HUES48 (cell line): ENCODE results near the gene C18orf63.

Experiments used
- H3K27ac ChIP-seq: one replicate; pipeline ENCODE4 v1.7.0; 2013; ENCODE audit warnings: low read depth, low read length, inconsistent platforms
- H3K27me3 ChIP-seq: 2 replicates; pipeline ENCODE4 v1.6.1; 2013; ENCODE audit warnings: mild to moderate bottlenecking, low read length; ENCODE audit not compliant: control insufficient read depth, insufficient read depth
- H3K36me3 ChIP-seq: 2 replicates; pipeline ENCODE4 v1.6.1; 2013; ENCODE audit warnings: low read length; ENCODE audit not compliant: control insufficient read depth, insufficient read depth
- H3K4me1 ChIP-seq: 2 replicates; pipeline ENCODE4 v1.6.1; 2013; ENCODE audit warnings: mild to moderate bottlenecking, low read length; ENCODE audit not compliant: control insufficient read depth, insufficient read depth
- H3K4me3 ChIP-seq: 2 replicates; pipeline ENCODE4 v1.5.1; 2013; ENCODE audit warnings: mild to moderate bottlenecking, low read depth, low read length
- H3K9ac ChIP-seq: 2 replicates; pipeline ENCODE4 v1.6.1; 2013; ENCODE audit warnings: mild to moderate bottlenecking, low read depth, low read length, moderate library complexity
- H3K9me3 ChIP-seq: 2 replicates; pipeline ENCODE4 v1.6.1; 2013; ENCODE audit warnings: low read length; ENCODE audit not compliant: control insufficient read depth, insufficient read depth

C18orf63 gene

DNA sequence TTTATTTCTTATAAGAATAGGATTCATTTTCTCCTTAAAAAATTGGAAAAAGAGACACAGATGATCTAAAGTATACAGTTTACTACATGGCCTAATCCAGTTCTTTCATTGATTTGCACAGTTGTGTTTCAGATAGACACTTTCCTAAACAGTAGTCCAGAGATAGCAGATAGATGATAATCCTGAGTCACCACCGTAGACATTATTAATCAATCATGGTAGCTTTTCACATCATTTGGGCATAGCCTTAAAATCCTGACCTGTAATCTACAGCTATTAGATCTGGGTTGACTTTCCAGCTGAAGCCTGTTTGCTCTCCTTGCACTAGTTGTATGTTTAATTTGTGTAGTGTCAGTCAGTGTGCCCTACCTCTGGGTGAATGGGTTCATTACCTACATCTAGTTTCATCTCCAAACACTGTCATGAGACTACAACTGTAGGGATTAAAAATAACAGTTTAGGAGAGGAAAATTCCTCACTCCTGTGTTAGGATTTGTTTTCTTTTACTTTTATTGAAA is 14.1 kb downstream of the C18orf63 start:
- H3K9me3 ChIP-seq = no peaks in the 10 kb centered on the region
- no peak overlapping the region for H3K9ac ChIP-seq
- peaks cover 6% of the 10 kb centered on the region; the same call in 1 of the 2 replicates for H3K4me1 ChIP-seq
- no peak overlapping the region for H3K27ac ChIP-seq
- no peaks in the 10 kb centered on the region for H3K27me3 ChIP-seq
- H3K4me3 ChIP-seq = no peak overlapping the region
- H3K36me3 ChIP-seq = no peaks in the 10 kb centered on the region

DNA sequence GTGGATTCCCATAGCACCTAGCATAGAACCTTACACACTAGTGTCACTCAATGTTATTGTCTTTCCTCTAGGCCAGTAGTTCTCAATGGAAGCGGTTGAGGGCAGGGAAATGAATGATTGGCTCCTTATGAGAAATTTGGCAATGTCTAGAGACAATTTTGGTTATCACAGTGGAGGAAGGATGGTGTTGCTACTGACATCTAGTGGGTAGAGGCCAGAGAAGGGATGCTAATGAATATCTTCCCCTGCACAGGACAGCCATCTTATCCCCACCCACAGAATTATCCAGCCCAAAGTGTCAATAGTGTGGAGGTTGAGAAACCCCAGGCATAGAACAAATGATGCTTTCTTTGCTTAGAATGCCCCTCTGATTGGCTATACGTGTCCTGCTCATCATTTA is 15.8 kb downstream of the C18orf63 start:
- Histone ChIP-seq H3K27me3 (no peaks in the 10 kb centered on the region), H3K27ac (no peak overlapping the region), H3K4me3 (no peak overlapping the region), H3K9ac (no peak overlapping the region), H3K9me3 (no peaks in the 10 kb centered on the region), H3K4me1 (peaks cover 6% of the 10 kb centered on the region; the same call in 1 of the 2 replicates), H3K36me3 (no peaks in the 10 kb centered on the region)

DNA sequence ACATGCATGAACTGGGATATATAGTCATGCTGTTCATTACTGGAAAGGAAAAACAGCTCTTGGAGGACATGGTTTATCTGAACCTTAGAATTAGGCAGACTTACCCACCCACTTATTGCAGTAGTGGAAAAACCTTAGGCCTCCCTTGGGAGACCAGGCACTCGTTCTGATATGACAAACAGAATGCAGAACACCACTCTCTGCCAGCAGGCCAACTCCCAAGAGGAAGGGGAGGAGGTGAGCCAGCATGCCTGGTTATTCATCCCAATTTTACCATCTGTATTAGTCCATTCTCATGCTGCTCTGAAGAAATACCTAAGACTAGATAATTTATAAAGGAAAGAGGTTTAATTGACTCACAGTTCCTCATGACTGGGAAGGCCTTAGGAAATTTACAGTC is 17.5 kb downstream of the C18orf63 start:
- H3K9ac ChIP-seq = no peak overlapping the region
- H3K36me3 ChIP-seq = no peaks in the 10 kb centered on the region
- no peaks in the 10 kb centered on the region for H3K27me3 ChIP-seq
- no peak overlapping the region for H3K4me3 ChIP-seq
- H3K9me3 ChIP-seq = no peaks in the 10 kb centered on the region
- H3K27ac ChIP-seq = no peak overlapping the region
- peaks cover 6% of the 10 kb centered on the region; the same call in 1 of the 2 replicates for H3K4me1 ChIP-seq

DNA sequence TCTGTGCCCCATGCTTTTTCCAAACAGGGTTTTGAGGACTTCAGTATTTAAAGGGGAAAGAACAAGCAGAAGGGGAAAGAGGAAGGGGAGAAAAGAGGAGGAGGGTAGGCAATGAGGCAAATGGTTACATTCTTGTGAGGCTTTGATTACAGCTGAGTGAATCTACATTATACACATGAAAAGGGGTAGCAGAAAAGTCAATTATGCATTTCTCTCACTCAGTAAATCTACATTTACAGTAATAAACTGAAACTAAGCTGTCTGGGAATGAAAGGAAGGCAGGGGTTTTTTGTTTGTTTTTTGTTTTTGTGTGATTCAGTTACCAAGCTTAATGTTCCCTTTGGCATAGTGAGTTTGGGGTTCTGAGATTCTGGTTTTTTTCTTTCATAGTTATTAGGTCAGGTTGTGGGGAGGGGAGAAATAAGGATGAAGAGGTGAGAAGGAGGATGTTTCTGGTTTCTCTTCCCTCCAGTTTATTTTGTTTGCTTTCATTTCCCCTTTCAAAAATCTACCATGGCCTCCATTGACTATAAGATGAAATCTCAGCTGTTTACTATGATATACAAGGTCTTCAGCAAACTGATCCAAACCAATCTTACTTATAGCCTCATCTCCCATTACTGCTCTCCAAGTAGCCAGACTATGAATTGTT is 18.7 kb downstream of the C18orf63 start:
- Histone ChIP-seq H3K36me3 (no peaks in the 10 kb centered on the region), H3K4me1 (peaks cover 10% of the 10 kb centered on the region; the same call in 1 of the 2 replicates), H3K9me3 (no peaks in the 10 kb centered on the region), H3K27me3 (no peaks in the 10 kb centered on the region), H3K27ac (no peak overlapping the region), H3K4me3 (no peak overlapping the region), H3K9ac (no peak overlapping the region)

DNA sequence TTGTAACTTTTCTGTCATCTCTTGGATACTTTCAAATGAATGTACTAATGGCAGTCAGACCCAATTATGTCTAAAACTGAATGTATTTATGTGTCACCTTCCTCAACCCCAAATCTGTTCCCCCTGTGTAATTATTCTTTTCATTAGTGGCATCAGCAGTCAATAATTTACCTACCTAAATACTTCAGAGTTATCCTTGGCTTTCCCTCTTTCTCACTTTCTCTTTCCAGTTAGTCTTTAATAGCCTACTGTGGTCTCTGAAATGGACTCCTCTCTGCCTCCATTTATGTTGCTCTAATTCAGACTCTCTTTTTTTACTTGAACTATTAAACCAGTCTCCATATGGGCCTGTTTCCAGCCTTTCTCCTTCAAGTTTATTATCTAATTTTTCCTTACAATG is 21.0 kb downstream of the C18orf63 start:
- H3K4me1 ChIP-seq = peaks cover 10% of the 10 kb centered on the region; the same call in 1 of the 2 replicates
- no peaks in the 10 kb centered on the region for H3K36me3 ChIP-seq
- H3K9me3 ChIP-seq = no peaks in the 10 kb centered on the region
- H3K27me3 ChIP-seq = no peaks in the 10 kb centered on the region
- H3K4me3 ChIP-seq = no peak overlapping the region
- no peak overlapping the region for H3K9ac ChIP-seq
- no peak overlapping the region for H3K27ac ChIP-seq

DNA sequence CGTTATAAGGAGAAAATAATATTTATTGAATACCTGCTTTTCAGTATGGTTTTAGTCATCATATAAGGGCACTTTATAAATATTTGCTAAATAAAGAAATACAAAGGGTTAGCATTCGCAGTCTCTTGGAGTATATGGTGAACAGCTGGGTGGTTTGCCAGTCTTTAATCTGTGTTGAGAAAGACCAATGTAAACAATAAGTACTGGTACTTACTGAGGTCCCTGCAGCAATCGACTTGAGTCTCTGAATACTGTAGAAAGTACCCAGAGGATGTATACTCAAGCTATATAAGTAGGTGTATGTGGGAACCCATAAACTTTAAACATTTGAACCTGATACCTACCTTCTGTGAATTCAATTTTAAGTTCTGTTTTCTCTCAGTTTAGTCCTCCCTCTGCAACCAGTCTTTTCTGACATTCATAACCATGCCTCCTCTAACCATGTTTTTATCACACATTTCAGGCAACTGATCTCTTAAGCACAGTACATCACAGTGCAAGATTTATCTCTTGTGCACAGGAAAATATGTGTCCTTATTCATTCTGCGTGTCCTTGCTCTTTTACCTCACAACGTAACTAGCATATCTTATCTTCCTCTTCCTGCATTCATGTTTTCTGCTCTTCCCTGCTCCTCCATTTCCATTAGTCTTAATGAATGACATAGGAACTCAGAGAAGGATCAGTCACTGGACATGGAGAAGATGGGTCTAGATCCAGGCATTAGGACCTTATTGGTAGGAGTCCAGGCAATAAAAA is 21.7 kb downstream of the C18orf63 start:
- no peaks in the 10 kb centered on the region for H3K9me3 ChIP-seq
- H3K36me3 ChIP-seq = no peaks in the 10 kb centered on the region
- no peak overlapping the region for H3K27ac ChIP-seq
- no peaks in the 10 kb centered on the region for H3K27me3 ChIP-seq
- H3K9ac ChIP-seq = no peak overlapping the region
- no peak overlapping the region for H3K4me3 ChIP-seq
- H3K4me1 ChIP-seq = peaks cover 10% of the 10 kb centered on the region; the same call in 1 of the 2 replicates

DNA sequence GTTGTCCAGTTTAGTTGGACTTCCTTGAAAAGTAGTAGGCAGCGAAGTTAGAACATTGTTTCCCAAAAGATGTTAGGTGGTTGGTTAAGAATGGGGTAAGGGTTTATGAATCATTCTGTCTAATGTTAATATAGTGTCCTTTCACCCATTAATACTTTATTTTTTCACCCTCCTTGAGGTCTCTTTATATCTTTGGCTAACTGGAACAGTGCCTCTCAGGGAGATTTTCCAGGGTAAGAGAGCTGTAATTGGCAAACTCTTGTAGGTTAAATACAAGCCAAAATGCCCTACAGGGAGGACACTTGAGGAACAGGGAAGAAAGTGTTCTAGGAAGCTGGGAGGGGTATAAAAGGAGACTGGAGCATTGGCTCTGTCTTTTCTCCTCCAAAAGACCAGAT is 22.3 kb downstream of the C18orf63 start:
- H3K9ac ChIP-seq = no peak overlapping the region
- no peak overlapping the region for H3K4me3 ChIP-seq
- H3K27ac ChIP-seq = no peak overlapping the region
- peaks cover 10% of the 10 kb centered on the region; the same call in 1 of the 2 replicates for H3K4me1 ChIP-seq
- H3K9me3 ChIP-seq = no peaks in the 10 kb centered on the region
- no peaks in the 10 kb centered on the region for H3K27me3 ChIP-seq
- H3K36me3 ChIP-seq = no peaks in the 10 kb centered on the region

DNA sequence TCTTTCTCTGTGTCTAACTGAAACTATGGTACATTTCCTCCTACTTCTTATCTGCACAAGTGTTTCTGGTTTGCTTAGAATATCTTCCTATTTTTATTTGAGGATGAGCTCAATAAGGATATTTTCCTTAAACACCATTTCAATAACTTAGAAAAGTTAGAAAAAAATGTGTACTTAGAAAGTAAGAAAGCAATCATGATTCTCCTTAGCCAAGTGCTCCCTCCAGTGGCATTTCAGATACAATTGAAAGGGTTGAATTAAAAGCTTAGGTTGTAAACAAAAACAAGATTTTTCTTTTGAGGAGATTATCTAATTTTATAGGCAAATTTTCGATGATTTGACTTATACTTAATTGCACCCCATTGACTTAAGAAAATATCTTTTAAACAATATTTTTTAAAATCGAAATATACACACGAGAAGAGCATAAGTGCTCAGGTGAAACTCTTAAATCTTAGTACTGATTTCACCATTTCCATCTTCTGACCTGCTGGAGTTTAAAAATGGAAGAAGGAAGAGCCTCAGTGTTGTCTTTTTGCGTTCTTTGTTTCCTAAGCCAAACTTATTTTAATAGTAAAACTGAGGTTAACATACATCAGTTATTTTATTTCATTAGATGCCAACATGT is 26.9 kb downstream of the C18orf63 start:
- H3K27me3 ChIP-seq = no peaks in the 10 kb centered on the region
- H3K9me3 ChIP-seq = no peaks in the 10 kb centered on the region
- H3K27ac ChIP-seq = no peak overlapping the region
- H3K4me1 ChIP-seq = 0 out of 2 replicates have a peak, but pooled peaks cover 4% of the 10 kb centered on the region
- H3K4me3 ChIP-seq = no peak overlapping the region
- no peaks in the 10 kb centered on the region for H3K36me3 ChIP-seq
- H3K9ac ChIP-seq = no peak overlapping the region

DNA sequence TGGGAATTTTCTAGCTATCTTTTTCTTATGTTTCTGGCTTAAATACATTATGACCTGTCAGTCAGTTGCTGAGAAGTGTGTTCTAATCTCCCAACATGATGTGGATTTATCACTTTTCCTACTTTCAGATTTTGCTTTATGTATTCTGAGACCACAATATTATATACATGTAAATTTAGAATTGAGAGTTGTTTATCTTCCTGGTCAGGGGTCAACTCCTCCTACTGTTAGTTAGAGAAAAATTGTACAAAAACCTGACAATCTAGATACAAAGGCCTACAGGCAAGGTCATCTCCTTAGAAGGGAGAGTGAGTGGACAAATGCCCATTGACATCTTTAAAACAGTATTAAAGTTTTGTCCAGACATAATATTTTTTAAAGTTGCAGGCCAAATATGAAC is 30.6 kb downstream of the C18orf63 start:
- Histone ChIP-seq H3K9me3 (no peaks in the 10 kb centered on the region), H3K4me3 (no peak overlapping the region), H3K27ac (no peak overlapping the region), H3K36me3 (no peaks in the 10 kb centered on the region), H3K9ac (no peak overlapping the region), H3K4me1 (no peaks in the 10 kb centered on the region), H3K27me3 (no peaks in the 10 kb centered on the region)

DNA sequence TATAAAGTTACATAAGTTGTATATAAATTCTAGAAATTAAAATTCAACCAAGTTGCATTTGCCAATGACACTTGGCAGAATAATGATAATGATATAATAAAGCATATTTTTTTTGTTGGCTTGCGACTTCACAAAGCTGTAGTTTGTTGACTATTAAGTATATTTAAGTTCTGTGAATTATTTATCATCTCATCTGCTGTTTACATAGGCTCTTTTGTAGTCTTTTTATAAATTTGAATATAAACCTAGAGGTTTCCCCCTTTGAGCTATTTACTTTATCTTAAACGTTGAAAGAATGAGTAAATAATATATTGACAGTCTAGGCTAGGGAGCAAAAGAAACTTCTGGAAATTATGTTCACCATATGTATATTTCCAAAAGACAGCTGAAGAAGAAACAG is 32.9 kb downstream of the C18orf63 start:
- no peaks in the 10 kb centered on the region for H3K4me1 ChIP-seq
- no peaks in the 10 kb centered on the region for H3K36me3 ChIP-seq
- no peak overlapping the region for H3K9ac ChIP-seq
- no peaks in the 10 kb centered on the region for H3K9me3 ChIP-seq
- H3K27me3 ChIP-seq = no peaks in the 10 kb centered on the region
- no peak overlapping the region for H3K4me3 ChIP-seq
- no peak overlapping the region for H3K27ac ChIP-seq

DNA sequence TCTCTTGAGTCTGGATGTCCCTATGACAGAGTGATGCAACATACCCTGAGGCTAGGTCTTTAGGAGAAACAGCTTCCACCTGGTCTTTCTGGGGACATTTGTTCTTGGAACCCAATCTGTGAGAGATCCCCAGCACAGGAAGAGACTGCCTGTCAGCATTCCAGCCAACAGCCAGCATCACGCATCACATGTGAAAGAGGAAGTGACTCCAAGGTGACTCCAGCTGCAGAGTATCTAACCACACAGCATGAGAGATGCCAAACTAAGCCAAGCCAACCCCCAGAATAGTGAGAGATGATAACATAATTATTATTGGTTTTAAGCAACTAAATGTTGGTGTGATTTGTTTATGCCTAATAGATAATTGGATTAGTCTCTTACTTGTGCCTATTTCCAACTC is 35.7 kb downstream of the C18orf63 start:
- no peak overlapping the region for H3K9ac ChIP-seq
- no peak overlapping the region for H3K4me3 ChIP-seq
- H3K9me3 ChIP-seq = no peaks in the 10 kb centered on the region
- H3K4me1 ChIP-seq = no peaks in the 10 kb centered on the region
- no peak overlapping the region for H3K27ac ChIP-seq
- H3K27me3 ChIP-seq = no peaks in the 10 kb centered on the region
- no peaks in the 10 kb centered on the region for H3K36me3 ChIP-seq
